Activated CD4-positive, CD25-positive, alpha-beta regulatory T cell treated with anti-CD3 and anti-CD28 coated beads, Interleukin-2, amount 50 U/mL, for 16 hours (primary cell): Measurements from ENCODE around the gene PHF21B.
"Not testable (repeated sequence)": the region's sequence is repeated elsewhere in the genome, so short reads cannot be mapped to it uniquely, and the experiment has no call there.

Experiments used
- DNase-seq: peaks from one replicate; pipeline ENCODE4 v3.0.0-alpha.2; 2020; ENCODE audit warnings: low read depth, low spot score

The PHF21B gene

GRCh38 chr22:44918925-44919392 is 90.8 kb downstream of the PHF21B start:
- no peak for DNase-seq

GRCh38 chr22:44918166-44918924 is 91.5 kb downstream of the PHF21B start:
- no peak for DNase-seq

- DNase-seq, result no peak
Observed at GRCh38 chr22:44917372-44918165, 92.2 kb downstream of the PHF21B start.

- no peak for DNase-seq
Observed at GRCh38 chr22:44916281-44917231, 93.2 kb downstream of the PHF21B start.

- no peak for DNase-seq
Observed at GRCh38 chr22:44915441-44915840, 94.4 kb downstream of the PHF21B start.

GRCh38 chr22:44914026-44914721 is 95.6 kb downstream of the PHF21B start:
- no peak for DNase-seq

- DNase-seq, result no peak
Observed at GRCh38 chr22:44913198-44913983, 96.4 kb downstream of the PHF21B start.

GRCh38 chr22:44909241-44909640 is 100.6 kb downstream of the PHF21B start:
- no peak for DNase-seq

- DNase-seq, result no peak
Observed at GRCh38 chr22:44907765-44908737, 101.8 kb downstream of the PHF21B start.

GRCh38 chr22:44906999-44907644 is 102.7 kb downstream of the PHF21B start:
- DNase-seq, result no peak

- DNase-seq, result no peak
Observed at GRCh38 chr22:44906248-44906936, 103.4 kb downstream of the PHF21B start.

GRCh38 chr22:44904492-44905152 is 105.2 kb downstream of the PHF21B start:
- not testable (repeated sequence) for DNase-seq

- not testable (repeated sequence) for DNase-seq
Observed at GRCh38 chr22:44903164-44903563, 106.6 kb downstream of the PHF21B start.

- no peak for DNase-seq
Observed at GRCh38 chr22:44901301-44901700, 108.5 kb downstream of the PHF21B start.

GRCh38 chr22:44898236-44898635 is 111.6 kb downstream of the PHF21B start:
- no peak for DNase-seq

GRCh38 chr22:44895296-44896055 is 114.3 kb downstream of the PHF21B start:
- DNase-seq, result no peak

- DNase-seq, result no peak
Observed at GRCh38 chr22:44894782-44895181, 115.0 kb downstream of the PHF21B start.
